ENCODE results near the gene NT5C2.

- TF ChIP-seq PATZ1 (CRISPR knock-in tag; IDR thresholded peaks at IDR 0.05; ENCODE audit: borderline replicate concordance) (no peak), ZFP30 (CRISPR knock-in tag; IDR thresholded peaks at IDR 0.05) (no peak), OSR1 (CRISPR knock-in tag; IDR thresholded peaks at IDR 0.05) (no peak), ZFP3 (CRISPR knock-in tag; IDR thresholded peaks at IDR 0.05) (no peak), SNAI2 (CRISPR knock-in tag; IDR thresholded peaks at IDR 0.05) (no peak)
These were observed 4.8 kb upstream of the NT5C2 start for GRCh38 chr10:103197903-103198302.
